Astrocyte (in vitro differentiated cells and primary cell): ENCODE results near the gene GPC5. TPM values are rescaled to one million over a fixed set of nuclear protein-coding genes. Genes with fewer than 3 reads are reported as not detected.

Experiments used
- DNase-seq: peaks from one replicate; pipeline ENCODE4 v3.0.0-alpha.2; 2010; ENCODE audit warnings: low read depth
- FAIRE-seq: peaks from 2 replicates; lab custom pipeline; 2011; peaks lifted over from hg19 to GRCh38; lab: Jason Lieb, UNC
- H2AFZ ChIP-seq: 2 replicates; pipeline ENCODE4 v1.6.0; 2012; ENCODE audit warnings: low read depth, low read length, inconsistent platforms
- H3K27ac ChIP-seq: 2 replicates; pipeline ENCODE4 v1.5.1; 2011; ENCODE audit warnings: low read depth, low read length, inconsistent platforms
- H3K27me3 ChIP-seq: 2 replicates; pipeline ENCODE4 v1.6.0; 2011; ENCODE audit warnings: low read length, inconsistent platforms; ENCODE audit not compliant: insufficient read depth
- H3K36me3 ChIP-seq: 2 replicates; pipeline ENCODE4 v1.5.1; 2011; ENCODE audit warnings: low read length, inconsistent platforms; ENCODE audit not compliant: insufficient read depth
- H3K4me1 ChIP-seq: 2 replicates; pipeline ENCODE4 v1.5.1; 2011; ENCODE audit warnings: low read length, inconsistent platforms; ENCODE audit not compliant: insufficient read depth
- H3K4me2 ChIP-seq: 2 replicates; pipeline ENCODE4 v1.6.0; 2012; ENCODE audit warnings: low read length, inconsistent platforms
- H3K4me3 ChIP-seq: 2 replicates; pipeline ENCODE4 v1.5.1; 2011; ENCODE audit warnings: low read depth, mild to moderate bottlenecking, low read length, inconsistent platforms; ENCODE audit not compliant: insufficient read depth
- H3K79me2 ChIP-seq: 2 replicates; pipeline ENCODE4 v1.6.0; 2012; ENCODE audit warnings: mild to moderate bottlenecking, low read length, inconsistent platforms; ENCODE audit not compliant: insufficient read depth
- H3K9ac ChIP-seq: 2 replicates; pipeline ENCODE4 v1.6.0; 2012; ENCODE audit warnings: mild to moderate bottlenecking, low read length, inconsistent platforms
- H3K9me3 ChIP-seq: 2 replicates; pipeline ENCODE4 v1.5.1; 2012; ENCODE audit warnings: low read depth, mild to moderate bottlenecking, low read length, inconsistent platforms; ENCODE audit not compliant: insufficient read depth
- H4K20me1 ChIP-seq: 2 replicates; pipeline ENCODE4 v1.6.0; 2012; ENCODE audit warnings: low read length, inconsistent platforms; ENCODE audit not compliant: insufficient read depth
- H3K27ac Mint-ChIP-seq: one replicate; pipeline ENCODE4 v1.8.0; 2021; ENCODE audit warnings: mild to moderate bottlenecking, mixed read lengths; ENCODE audit not compliant: unreplicated experiment
- H3K27me3 Mint-ChIP-seq: one replicate; pipeline ENCODE4 v1.8.0; 2021; ENCODE audit warnings: low read depth, mixed read lengths; ENCODE audit not compliant: unreplicated experiment
- H3K36me3 Mint-ChIP-seq: one replicate; pipeline ENCODE4 v1.8.0; 2021; ENCODE audit warnings: low read depth, mixed read lengths; ENCODE audit not compliant: unreplicated experiment
- H3K4me1 Mint-ChIP-seq: one replicate; pipeline ENCODE4 v1.8.0; 2021; ENCODE audit warnings: low read depth, mixed read lengths; ENCODE audit not compliant: unreplicated experiment
- H3K4me3 Mint-ChIP-seq: one replicate; pipeline ENCODE4 v1.8.0; 2021; ENCODE audit warnings: mild to moderate bottlenecking, moderate library complexity, mixed read lengths; ENCODE audit not compliant: unreplicated experiment
- H3K9me3 Mint-ChIP-seq: one replicate; pipeline ENCODE4 v1.8.0; 2021; ENCODE audit warnings: mild to moderate bottlenecking, mixed read lengths; ENCODE audit not compliant: unreplicated experiment
- CTCF ChIP-seq: IDR thresholded peaks from 2 replicates; pipeline ENCODE4 v1.5.1; 2011; ENCODE audit warnings: low read depth, mild to moderate bottlenecking, inconsistent platforms, low read length, moderate library complexity; ENCODE audit not compliant: insufficient read depth
- EZH2 ChIP-seq: IDR thresholded peaks from 2 replicates; pipeline ENCODE4 v1.6.1; 2012; ENCODE audit warnings: mild to moderate bottlenecking, low read length, inconsistent platforms; ENCODE audit not compliant: insufficient read depth
- total RNA-seq: library from RNA; stranded (reverse); gene quantifications from 2 replicates; pipeline ENCODE4 v1.2.1, GENCODE V29; 2021

Gene GPC5
- total RNA-seq, 1 donor from 2014 or later: 1.1 TPM

- TF ChIP-seq CTCF (no peak), EZH2 (no peak)
- Mint-ChIP-seq H3K9me3 (peaks cover 6% of the 10 kb centered on the region), H3K4me1 (peaks cover 11% of the 10 kb centered on the region), H3K36me3 (no peaks in the 10 kb centered on the region), H3K27ac (no peak overlapping the region), H3K27me3 (no peaks in the 10 kb centered on the region), H3K4me3 (no peak overlapping the region)
- FAIRE-seq (no peak), DNase-seq (no peak)
- H3K9ac ChIP-seq: peak overlapping the region; percentile 28
- H3K36me3 ChIP-seq: no peaks in the 10 kb centered on the region
- no peaks in the 10 kb centered on the region for H3K9me3 ChIP-seq
- no peak overlapping the region for H3K4me3 ChIP-seq
- peak overlapping the region; percentile 60 for H3K27ac ChIP-seq
- peaks cover 14% of the 10 kb centered on the region for H3K4me1 ChIP-seq
- H3K4me2 ChIP-seq: peak overlapping the region; percentile 32
- no peaks in the 10 kb centered on the region for H3K79me2 ChIP-seq
- no peak overlapping the region for H2AFZ ChIP-seq
- no peaks in the 10 kb centered on the region for H3K27me3 ChIP-seq
- no peaks in the 10 kb centered on the region for H4K20me1 ChIP-seq
These were observed 1192.7 kb downstream of the GPC5 start for GRCh38 chr13:92591117-92591516.

- H3K27ac ChIP-seq: no peak overlapping the region
- no peak for DNase-seq
These were observed 1194.3 kb downstream of the GPC5 start for GRCh38 chr13:92592757-92593156.

More at GRCh38 chr13:92592757-92593156, 1194.3 kb downstream of the GPC5 start:
- H3K4me3 ChIP-seq: no peak overlapping the region
- no peaks in the 10 kb centered on the region for H3K79me2 ChIP-seq
- H3K4me1 Mint-ChIP-seq: peaks cover 11% of the 10 kb centered on the region
- no peaks in the 10 kb centered on the region for H3K9me3 ChIP-seq
- peaks cover 6% of the 10 kb centered on the region for H3K9me3 Mint-ChIP-seq
- no peak for FAIRE-seq
- H4K20me1 ChIP-seq: no peaks in the 10 kb centered on the region
- H3K36me3 Mint-ChIP-seq: no peaks in the 10 kb centered on the region
- no peaks in the 10 kb centered on the region for H3K27me3 Mint-ChIP-seq
- H3K4me3 Mint-ChIP-seq: no peak overlapping the region
- H3K36me3 ChIP-seq: no peaks in the 10 kb centered on the region
- H2AFZ ChIP-seq: no peak overlapping the region
- H3K27ac Mint-ChIP-seq: no peak overlapping the region
- H3K27me3 ChIP-seq: no peaks in the 10 kb centered on the region
- TF ChIP-seq EZH2: no peak
- TF ChIP-seq CTCF: no peak
- H3K4me1 ChIP-seq: peaks cover 14% of the 10 kb centered on the region
- H3K9ac ChIP-seq: no peak overlapping the region
- H3K4me2 ChIP-seq: no peak overlapping the region
